Loucy (cell line): Measurements from ENCODE around the gene MYOD1.

Experiments used
- H2AFZ ChIP-seq: fragments of 200-600 bp; sonication (generic); 2 replicates; pipeline ENCODE4 v1.6.0; 2016; ENCODE audit warnings: antibody characterized with exemption, mild to moderate bottlenecking, low read length, moderate library complexity
- H3F3A ChIP-seq: fragments of 200-600 bp; 2 replicates; pipeline ENCODE4 v1.6.0; 2016; ENCODE audit warnings: antibody characterized with exemption, low read depth, mild to moderate bottlenecking
- H3K27me3 ChIP-seq: fragments of 200-600 bp; sonication (generic); 2 replicates; pipeline ENCODE4 v1.6.1; 2014; ENCODE audit warnings: low read length, mild to moderate bottlenecking; ENCODE audit not compliant: insufficient read depth, poor library complexity, severe bottlenecking
- H3K36me3 ChIP-seq: fragments of 200-600 bp; sonication (generic); 2 replicates; pipeline ENCODE4 v1.6.1; 2016; ENCODE audit warnings: low read length; ENCODE audit not compliant: insufficient read depth
- H3K4me1 ChIP-seq: fragments of 200-600 bp; sonication (generic); 2 replicates; pipeline ENCODE4 v1.5.1; 2014; ENCODE audit warnings: low read length, mild to moderate bottlenecking; ENCODE audit not compliant: insufficient read depth, poor library complexity, severe bottlenecking
- H3K4me2 ChIP-seq: fragments of 200-600 bp; sonication (generic); 2 replicates; pipeline ENCODE4 v1.6.0; 2014; ENCODE audit warnings: antibody characterized with exemption, low read length, low read depth, mild to moderate bottlenecking; ENCODE audit not compliant: poor library complexity, severe bottlenecking
- H3K4me3 ChIP-seq: fragments of 200-600 bp; sonication (generic); 2 replicates; pipeline ENCODE4 v1.5.1; 2014; ENCODE audit warnings: low read length, mild to moderate bottlenecking, mixed read lengths; ENCODE audit not compliant: poor library complexity, severe bottlenecking
- H3K79me2 ChIP-seq: fragments of 200-600 bp; sonication (generic); 2 replicates; pipeline ENCODE4 v1.6.1; 2014; ENCODE audit warnings: low read length; ENCODE audit not compliant: insufficient read depth
- H3K9ac ChIP-seq: fragments of 200-600 bp; sonication (generic); 2 replicates; pipeline ENCODE4 v1.6.0; 2014; ENCODE audit warnings: mild to moderate bottlenecking, low read depth, low read length, moderate library complexity; ENCODE audit not compliant: poor library complexity, severe bottlenecking
- H3K9me2 ChIP-seq: fragments of 200-600 bp; sonication (generic); replicated peaks from 2 replicates; pipeline ENCODE4 v1.6.1; 2016; ENCODE audit warnings: low read depth, low read length, mixed read lengths
- H3K9me3 ChIP-seq: fragments of 200-600 bp; sonication (generic); 2 replicates; pipeline ENCODE4 v1.6.1; 2014; ENCODE audit warnings: mild to moderate bottlenecking, antibody characterized with exemption, low read length, low read depth; ENCODE audit not compliant: insufficient read depth
- H4K20me1 ChIP-seq: fragments of 200-600 bp; sonication (generic); 2 replicates; pipeline ENCODE4 v1.6.0; 2014; ENCODE audit warnings: antibody characterized with exemption, low read length, mild to moderate bottlenecking; ENCODE audit not compliant: insufficient read depth, poor library complexity, severe bottlenecking
- CTCF ChIP-seq: fragments of 200-600 bp; sonication (generic); conservative IDR thresholded peaks from 2 replicates; pipeline ENCODE4 v1.5.1; 2014; ENCODE audit warnings: mild to moderate bottlenecking, antibody characterized with exemption, low read length
- EZH2phosphoT487 ChIP-seq: fragments of 200-600 bp; IDR thresholded peaks from 2 replicates; pipeline ENCODE4 v1.6.1; 2018; ENCODE audit warnings: antibody characterized with exemption, mild to moderate bottlenecking, moderate library complexity, borderline replicate concordance

The MYOD1 gene

GRCh38 chr11:17714870-17715269 is 4.5 kb upstream of the MYOD1 start:
- Histone ChIP-seq H3K79me2 (no peaks in the 10 kb centered on the region), H3K27me3 (no peaks in the 10 kb centered on the region), H3K36me3 (no peaks in the 10 kb centered on the region), H2AFZ (no peak overlapping the region), H3K4me3 (no peak overlapping the region), H3K9ac (no peak overlapping the region), H3K4me2 (no peak overlapping the region), H3K9me3 (no peaks in the 10 kb centered on the region), H4K20me1 (no peaks in the 10 kb centered on the region), H3F3A (no peaks in the 10 kb centered on the region), H3K9me2 (no peaks in the 10 kb centered on the region), H3K4me1 (no peaks in the 10 kb centered on the region)
- TF ChIP-seq EZH2phosphoT487 (no peak), CTCF (no peak)

GRCh38 chr11:17716807-17717206 is 2.6 kb upstream of the MYOD1 start:
- no peaks in the 10 kb centered on the region for H3K27me3 ChIP-seq
- H3K4me1 ChIP-seq: no peaks in the 10 kb centered on the region
- no peak overlapping the region for H3K4me2 ChIP-seq
- no peak overlapping the region for H2AFZ ChIP-seq
- no peaks in the 10 kb centered on the region for H3K9me2 ChIP-seq
- no peaks in the 10 kb centered on the region for H3F3A ChIP-seq
- no peaks in the 10 kb centered on the region for H4K20me1 ChIP-seq
- no peak overlapping the region for H3K9ac ChIP-seq
- H3K9me3 ChIP-seq: no peaks in the 10 kb centered on the region
- TF ChIP-seq CTCF (no peak), EZH2phosphoT487 (no peak)
- no peak overlapping the region for H3K4me3 ChIP-seq
- H3K36me3 ChIP-seq: no peaks in the 10 kb centered on the region
- no peaks in the 10 kb centered on the region for H3K79me2 ChIP-seq

- Histone ChIP-seq H3K4me2 (no peak overlapping the region), H2AFZ (no peak overlapping the region), H3K4me1 (no peaks in the 10 kb centered on the region), H3K27me3 (no peaks in the 10 kb centered on the region), H3K79me2 (no peaks in the 10 kb centered on the region), H4K20me1 (no peaks in the 10 kb centered on the region), H3K9me3 (no peaks in the 10 kb centered on the region), H3K4me3 (no peak overlapping the region), H3K9me2 (no peaks in the 10 kb centered on the region), H3K9ac (no peak overlapping the region), H3F3A (no peaks in the 10 kb centered on the region), H3K36me3 (no peaks in the 10 kb centered on the region)
- TF ChIP-seq EZH2phosphoT487 (no peak), CTCF (no peak)
Observed at GRCh38 chr11:17718015-17718414, 1.4 kb upstream of the MYOD1 start.
